IMR-90 (cell line): ENCODE data around the gene CDKN2D.

Experiments
- FOS ChIP-seq: fragments of 150-350 bp; IDR thresholded peaks from 2 replicates; pipeline ENCODE4 v1.6.1; 2016; ENCODE audit warnings: low read depth, low read length
- MAFK ChIP-seq: IDR thresholded peaks from 2 replicates; pipeline ENCODE4 v1.6.1; 2012; ENCODE audit warnings: low read depth, low read length, improper control_type of control experiment
- MAZ ChIP-seq: IDR thresholded peaks from 2 replicates; pipeline ENCODE4 v1.6.1; 2012; ENCODE audit warnings: low read depth, mild to moderate bottlenecking, low read length, improper control_type of control experiment, moderate library complexity, borderline replicate concordance
- MXI1 ChIP-seq: IDR thresholded peaks from 2 replicates; pipeline ENCODE4 v1.6.1; 2012; ENCODE audit warnings: low read depth, mild to moderate bottlenecking, low read length, moderate library complexity, borderline replicate concordance
- POLR2A ChIP-seq: IDR thresholded peaks from 2 replicates; pipeline ENCODE4 v1.6.1; 2012; ENCODE audit warnings: mild to moderate bottlenecking, low read depth, low read length
- RAD21 ChIP-seq: IDR thresholded peaks from 2 replicates; pipeline ENCODE4 v1.6.1; 2012; ENCODE audit warnings: low read length, improper control_type of control experiment
- RCOR1 ChIP-seq: IDR thresholded peaks from 2 replicates; pipeline ENCODE4 v1.6.1; 2012; ENCODE audit warnings: mild to moderate bottlenecking, low read length, improper control_type of control experiment; ENCODE audit not compliant: insufficient replicate concordance
- RFX5 ChIP-seq: IDR thresholded peaks from 2 replicates; pipeline ENCODE4 v1.8.0; 2012; ENCODE audit warnings: low read depth, mild to moderate bottlenecking, low read length, moderate library complexity
- SMC3 ChIP-seq: fragments of 150-350 bp; IDR thresholded peaks from 2 replicates; pipeline ENCODE4 v1.6.1; 2016; ENCODE audit warnings: low read depth, mild to moderate bottlenecking, antibody characterized with exemption, low read length, moderate library complexity
- USF2 ChIP-seq: fragments of 150-350 bp; IDR thresholded peaks from 2 replicates; pipeline ENCODE4 v1.6.1; 2017; ENCODE audit warnings: mild to moderate bottlenecking, antibody characterized with exemption, low read length, low read depth
- TF ChIP-seq, protein P1 (sequence below): conservative IDR thresholded peaks from 2 replicates; pipeline ENCODE4 v1.5.1; 2012; ENCODE audit warnings: mild to moderate bottlenecking, low read depth, low read length, improper control_type of control experiment
- TF ChIP-seq, protein P2 (sequence below): fragments of 150-350 bp; IDR thresholded peaks from 2 replicates; pipeline ENCODE4 v1.6.1; 2016; ENCODE audit warnings: low read depth, mild to moderate bottlenecking, low read length, moderate library complexity, borderline replicate concordance

DNA sequence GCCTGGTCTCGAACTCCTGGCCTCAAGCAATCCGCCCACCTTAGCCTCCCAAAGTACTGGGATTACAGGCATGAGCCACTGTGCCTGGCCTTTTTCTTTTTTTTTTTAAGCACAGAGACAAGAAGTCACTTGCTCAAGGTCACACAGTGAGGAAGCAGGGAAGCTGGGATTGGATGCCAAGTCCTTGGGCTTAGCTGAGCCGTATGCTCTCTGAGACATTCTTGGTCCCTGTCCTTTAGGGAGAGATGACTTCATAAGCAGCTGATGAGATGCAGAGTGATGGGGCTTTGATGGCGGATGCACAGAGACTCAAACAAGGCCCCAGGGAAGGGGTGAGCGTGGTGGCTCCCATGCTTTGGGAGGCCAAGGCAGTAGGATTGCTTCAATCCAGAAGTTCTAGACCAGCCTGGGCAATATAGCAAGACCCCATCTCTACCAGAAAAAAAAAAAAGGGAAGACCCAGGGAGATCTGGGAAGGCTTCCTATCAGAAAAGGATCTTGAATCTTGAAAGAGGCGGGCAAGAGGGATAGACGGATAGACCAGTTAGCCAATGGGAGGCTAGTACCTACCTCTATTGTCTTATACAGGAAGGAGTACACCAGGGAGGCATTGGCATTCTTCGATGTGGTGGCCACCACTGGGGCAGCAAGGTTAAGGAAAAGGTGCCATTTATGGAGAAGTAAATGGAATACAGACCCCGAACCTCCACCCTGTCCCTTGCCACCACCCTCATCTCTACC, 14.4 kb upstream of the CDKN2D start:
- TF ChIP-seq MXI1 (no peak), MAFK (no peak), RFX5 (no peak), FOS (no peak), POLR2A (no peak), MAZ (no peak), USF2 (no peak), SMC3 (no peak), RAD21 (no peak), RCOR1 (no peak)
- TF ChIP-seq, protein P1, sequence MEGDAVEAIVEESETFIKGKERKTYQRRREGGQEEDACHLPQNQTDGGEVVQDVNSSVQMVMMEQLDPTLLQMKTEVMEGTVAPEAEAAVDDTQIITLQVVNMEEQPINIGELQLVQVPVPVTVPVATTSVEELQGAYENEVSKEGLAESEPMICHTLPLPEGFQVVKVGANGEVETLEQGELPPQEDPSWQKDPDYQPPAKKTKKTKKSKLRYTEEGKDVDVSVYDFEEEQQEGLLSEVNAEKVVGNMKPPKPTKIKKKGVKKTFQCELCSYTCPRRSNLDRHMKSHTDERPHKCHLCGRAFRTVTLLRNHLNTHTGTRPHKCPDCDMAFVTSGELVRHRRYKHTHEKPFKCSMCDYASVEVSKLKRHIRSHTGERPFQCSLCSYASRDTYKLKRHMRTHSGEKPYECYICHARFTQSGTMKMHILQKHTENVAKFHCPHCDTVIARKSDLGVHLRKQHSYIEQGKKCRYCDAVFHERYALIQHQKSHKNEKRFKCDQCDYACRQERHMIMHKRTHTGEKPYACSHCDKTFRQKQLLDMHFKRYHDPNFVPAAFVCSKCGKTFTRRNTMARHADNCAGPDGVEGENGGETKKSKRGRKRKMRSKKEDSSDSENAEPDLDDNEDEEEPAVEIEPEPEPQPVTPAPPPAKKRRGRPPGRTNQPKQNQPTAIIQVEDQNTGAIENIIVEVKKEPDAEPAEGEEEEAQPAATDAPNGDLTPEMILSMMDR: no peak
- TF ChIP-seq, protein P2, sequence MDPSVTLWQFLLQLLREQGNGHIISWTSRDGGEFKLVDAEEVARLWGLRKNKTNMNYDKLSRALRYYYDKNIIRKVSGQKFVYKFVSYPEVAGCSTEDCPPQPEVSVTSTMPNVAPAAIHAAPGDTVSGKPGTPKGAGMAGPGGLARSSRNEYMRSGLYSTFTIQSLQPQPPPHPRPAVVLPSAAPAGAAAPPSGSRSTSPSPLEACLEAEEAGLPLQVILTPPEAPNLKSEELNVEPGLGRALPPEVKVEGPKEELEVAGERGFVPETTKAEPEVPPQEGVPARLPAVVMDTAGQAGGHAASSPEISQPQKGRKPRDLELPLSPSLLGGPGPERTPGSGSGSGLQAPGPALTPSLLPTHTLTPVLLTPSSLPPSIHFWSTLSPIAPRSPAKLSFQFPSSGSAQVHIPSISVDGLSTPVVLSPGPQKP: no peak
